Measurements from ENCODE around the gene DNAH3. TPM values are rescaled to one million over a fixed set of nuclear protein-coding genes. Genes with fewer than 3 reads are reported as not detected.

DNAH3 gene
- total and polyA plus RNA-seq, 2 experiments from 2014 or later, result 0.70 to 1.3 TPM

- no peak overlapping the region for H3K4me3 ChIP-seq
- no peak overlapping the region for H3K27ac Mint-ChIP-seq
- H3K27ac ChIP-seq (ENCODE audit: low read depth), result no peak overlapping the region
These were observed 245.1 kb downstream of the DNAH3 start for GRCh38 chr16:20905576-20905975.

More at GRCh38 chr16:20905576-20905975, 245.1 kb downstream of the DNAH3 start:
- peaks cover 33% of the 10 kb centered on the region for H3K4me1 Mint-ChIP-seq
- no peaks in the 10 kb centered on the region for H3K27me3 ChIP-seq (ENCODE audit: insufficient read depth)
- H3K4me2 ChIP-seq, result no peak overlapping the region
- H4K20me1 ChIP-seq (replicated peaks; ENCODE audit: insufficient read depth), result no peaks in the 10 kb centered on the region
- ATAC-seq (no peak), DNase-seq (ENCODE audit: low spot score) (no peak)
- H3K36me3 ChIP-seq (ENCODE audit: insufficient read depth), result no peaks in the 10 kb centered on the region
- H3K4me3 Mint-ChIP-seq, result no peak overlapping the region
- peaks cover 28% of the 10 kb centered on the region for H3K4me1 ChIP-seq (ENCODE audit: insufficient read depth)
- no peak overlapping the region for H2AFZ ChIP-seq
- H3K79me2 ChIP-seq (replicated peaks; ENCODE audit: insufficient read depth), result peaks cover 32% of the 10 kb centered on the region
- TF ChIP-seq EZH2phosphoT487 (IDR thresholded peaks at IDR 0.05; ENCODE audit: unreplicated experiment), result no peak
- TF ChIP-seq STAT1 (IDR thresholded peaks at IDR 0.05; ENCODE audit: unreplicated experiment), result no peak
- no peak for TF ChIP-seq CREB1 (CRISPR knock-in tag; IDR thresholded peaks at IDR 0.05; ENCODE audit: low read depth)
- TF ChIP-seq, protein P1, sequence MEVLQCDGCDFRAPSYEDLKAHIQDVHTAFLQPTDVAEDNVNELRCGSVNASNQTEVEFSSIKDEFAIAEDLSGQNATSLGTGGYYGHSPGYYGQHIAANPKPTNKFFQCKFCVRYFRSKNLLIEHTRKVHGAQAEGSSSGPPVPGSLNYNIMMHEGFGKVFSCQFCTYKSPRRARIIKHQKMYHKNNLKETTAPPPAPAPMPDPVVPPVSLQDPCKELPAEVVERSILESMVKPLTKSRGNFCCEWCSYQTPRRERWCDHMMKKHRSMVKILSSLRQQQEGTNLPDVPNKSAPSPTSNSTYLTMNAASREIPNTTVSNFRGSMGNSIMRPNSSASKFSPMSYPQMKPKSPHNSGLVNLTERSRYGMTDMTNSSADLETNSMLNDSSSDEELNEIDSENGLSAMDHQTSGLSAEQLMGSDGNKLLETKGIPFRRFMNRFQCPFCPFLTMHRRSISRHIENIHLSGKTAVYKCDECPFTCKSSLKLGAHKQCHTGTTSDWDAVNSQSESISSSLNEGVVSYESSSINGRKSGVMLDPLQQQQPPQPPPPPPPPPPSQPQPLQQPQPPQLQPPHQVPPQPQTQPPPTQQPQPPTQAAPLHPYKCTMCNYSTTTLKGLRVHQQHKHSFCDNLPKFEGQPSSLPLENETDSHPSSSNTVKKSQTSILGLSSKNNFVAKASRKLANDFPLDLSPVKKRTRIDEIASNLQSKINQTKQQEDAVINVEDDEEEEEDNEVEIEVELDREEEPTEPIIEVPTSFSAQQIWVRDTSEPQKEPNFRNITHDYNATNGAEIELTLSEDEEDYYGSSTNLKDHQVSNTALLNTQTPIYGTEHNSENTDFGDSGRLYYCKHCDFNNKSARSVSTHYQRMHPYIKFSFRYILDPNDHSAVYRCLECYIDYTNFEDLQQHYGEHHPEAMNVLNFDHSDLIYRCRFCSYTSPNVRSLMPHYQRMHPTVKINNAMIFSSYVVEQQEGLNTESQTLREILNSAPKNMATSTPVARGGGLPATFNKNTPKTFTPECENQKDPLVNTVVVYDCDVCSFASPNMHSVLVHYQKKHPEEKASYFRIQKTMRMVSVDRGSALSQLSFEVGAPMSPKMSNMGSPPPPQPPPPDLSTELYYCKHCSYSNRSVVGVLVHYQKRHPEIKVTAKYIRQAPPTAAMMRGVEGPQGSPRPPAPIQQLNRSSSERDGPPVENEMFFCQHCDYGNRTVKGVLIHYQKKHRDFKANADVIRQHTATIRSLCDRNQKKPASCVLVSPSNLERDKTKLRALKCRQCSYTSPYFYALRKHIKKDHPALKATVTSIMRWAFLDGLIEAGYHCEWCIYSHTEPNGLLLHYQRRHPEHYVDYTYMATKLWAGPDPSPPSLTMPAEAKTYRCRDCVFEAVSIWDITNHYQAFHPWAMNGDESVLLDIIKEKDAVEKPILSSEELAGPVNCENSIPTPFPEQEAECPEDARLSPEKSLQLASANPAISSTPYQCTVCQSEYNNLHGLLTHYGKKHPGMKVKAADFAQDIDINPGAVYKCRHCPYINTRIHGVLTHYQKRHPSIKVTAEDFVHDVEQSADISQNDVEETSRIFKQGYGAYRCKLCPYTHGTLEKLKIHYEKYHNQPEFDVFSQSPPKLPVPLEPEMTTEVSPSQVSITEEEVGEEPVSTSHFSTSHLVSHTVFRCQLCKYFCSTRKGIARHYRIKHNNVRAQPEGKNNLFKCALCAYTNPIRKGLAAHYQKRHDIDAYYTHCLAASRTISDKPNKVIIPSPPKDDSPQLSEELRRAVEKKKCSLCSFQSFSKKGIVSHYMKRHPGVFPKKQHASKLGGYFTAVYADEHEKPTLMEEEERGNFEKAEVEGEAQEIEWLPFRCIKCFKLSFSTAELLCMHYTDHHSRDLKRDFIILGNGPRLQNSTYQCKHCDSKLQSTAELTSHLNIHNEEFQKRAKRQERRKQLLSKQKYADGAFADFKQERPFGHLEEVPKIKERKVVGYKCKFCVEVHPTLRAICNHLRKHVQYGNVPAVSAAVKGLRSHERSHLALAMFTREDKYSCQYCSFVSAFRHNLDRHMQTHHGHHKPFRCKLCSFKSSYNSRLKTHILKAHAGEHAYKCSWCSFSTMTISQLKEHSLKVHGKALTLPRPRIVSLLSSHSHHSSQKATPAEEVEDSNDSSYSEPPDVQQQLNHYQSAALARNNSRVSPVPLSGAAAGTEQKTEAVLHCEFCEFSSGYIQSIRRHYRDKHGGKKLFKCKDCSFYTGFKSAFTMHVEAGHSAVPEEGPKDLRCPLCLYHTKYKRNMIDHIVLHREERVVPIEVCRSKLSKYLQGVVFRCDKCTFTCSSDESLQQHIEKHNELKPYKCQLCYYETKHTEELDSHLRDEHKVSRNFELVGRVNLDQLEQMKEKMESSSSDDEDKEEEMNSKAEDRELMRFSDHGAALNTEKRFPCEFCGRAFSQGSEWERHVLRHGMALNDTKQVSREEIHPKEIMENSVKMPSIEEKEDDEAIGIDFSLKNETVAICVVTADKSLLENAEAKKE (CRISPR knock-in tag; IDR thresholded peaks at IDR 0.05), result no peak
- TF ChIP-seq ZNF114 (CRISPR knock-in tag; IDR thresholded peaks at IDR 0.05), result no peak
- no peak for TF ChIP-seq ETS1 (IDR thresholded peaks at IDR 0.05)
- no peak for TF ChIP-seq REST (IDR thresholded peaks at IDR 0.05; ENCODE audit: unreplicated experiment)
- no peak for TF ChIP-seq NANOG (IDR thresholded peaks at IDR 0.05; ENCODE audit: borderline replicate concordance)
- no peak for TF ChIP-seq ZNF331 (CRISPR knock-in tag; IDR thresholded peaks at IDR 0.05; ENCODE audit: low read depth)
- no peak for TF ChIP-seq JUNB (IDR thresholded peaks at IDR 0.05; ENCODE audit: unreplicated experiment)
- TF ChIP-seq, protein P2, sequence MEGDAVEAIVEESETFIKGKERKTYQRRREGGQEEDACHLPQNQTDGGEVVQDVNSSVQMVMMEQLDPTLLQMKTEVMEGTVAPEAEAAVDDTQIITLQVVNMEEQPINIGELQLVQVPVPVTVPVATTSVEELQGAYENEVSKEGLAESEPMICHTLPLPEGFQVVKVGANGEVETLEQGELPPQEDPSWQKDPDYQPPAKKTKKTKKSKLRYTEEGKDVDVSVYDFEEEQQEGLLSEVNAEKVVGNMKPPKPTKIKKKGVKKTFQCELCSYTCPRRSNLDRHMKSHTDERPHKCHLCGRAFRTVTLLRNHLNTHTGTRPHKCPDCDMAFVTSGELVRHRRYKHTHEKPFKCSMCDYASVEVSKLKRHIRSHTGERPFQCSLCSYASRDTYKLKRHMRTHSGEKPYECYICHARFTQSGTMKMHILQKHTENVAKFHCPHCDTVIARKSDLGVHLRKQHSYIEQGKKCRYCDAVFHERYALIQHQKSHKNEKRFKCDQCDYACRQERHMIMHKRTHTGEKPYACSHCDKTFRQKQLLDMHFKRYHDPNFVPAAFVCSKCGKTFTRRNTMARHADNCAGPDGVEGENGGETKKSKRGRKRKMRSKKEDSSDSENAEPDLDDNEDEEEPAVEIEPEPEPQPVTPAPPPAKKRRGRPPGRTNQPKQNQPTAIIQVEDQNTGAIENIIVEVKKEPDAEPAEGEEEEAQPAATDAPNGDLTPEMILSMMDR (conservative IDR thresholded peaks at IDR 0.05; ENCODE audit: low read depth in 2 of 2), result no peak
- no peak for TF ChIP-seq EZH2 (IDR thresholded peaks at IDR 0.05; ENCODE audit: low read depth, unreplicated experiment)
- H3K9me3 Mint-ChIP-seq, result no peaks in the 10 kb centered on the region
- H3K36me3 Mint-ChIP-seq (ENCODE audit: low read depth), result peaks cover 9% of the 10 kb centered on the region; the same call in 2 of the 3 replicates
- no peaks in the 10 kb centered on the region for H3F3A ChIP-seq (replicated peaks; ENCODE audit: low read depth)
- peaks cover 6% of the 10 kb centered on the region for H3K27me3 Mint-ChIP-seq (ENCODE audit: insufficient read depth, low read depth, poor library complexity)
- H3K9me2 ChIP-seq (ENCODE audit: insufficient read depth), result no peaks in the 10 kb centered on the region

Data from GM23338 (cell line).